HG03175 (cell line): ENCODE results near the gene PLA2G5.

ENCODE experiments used
- ATAC-seq: cut with Tn5 transposase; IDR thresholded peaks from one replicate; pipeline ENCODE4 v1.9.1; 2021; ENCODE audit warnings: mild to moderate bottlenecking, moderate library complexity; ENCODE audit not compliant: unreplicated experiment

Gene PLA2G5

DNA sequence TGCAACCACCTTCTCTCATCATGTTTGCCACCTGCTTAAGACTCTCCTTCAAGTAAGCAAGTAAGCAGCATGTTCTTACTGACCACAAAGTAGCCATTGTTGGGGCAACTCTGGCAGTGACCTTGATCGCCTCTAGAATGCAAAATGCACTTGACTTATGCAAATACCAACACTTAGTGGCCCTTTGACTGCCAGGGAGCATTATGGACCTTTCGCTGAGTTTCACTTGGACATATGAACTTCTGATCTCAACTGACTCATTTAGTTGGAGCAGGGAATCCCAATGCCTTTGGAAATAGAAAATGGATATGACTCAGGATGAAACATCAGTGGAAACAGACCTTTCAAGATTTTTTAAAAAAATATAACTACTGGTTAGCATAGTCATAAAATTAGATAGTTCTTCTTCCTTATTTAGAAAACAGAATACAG lies 6.1 kb upstream of the PLA2G5 start:
- ATAC-seq, result no peak

DNA sequence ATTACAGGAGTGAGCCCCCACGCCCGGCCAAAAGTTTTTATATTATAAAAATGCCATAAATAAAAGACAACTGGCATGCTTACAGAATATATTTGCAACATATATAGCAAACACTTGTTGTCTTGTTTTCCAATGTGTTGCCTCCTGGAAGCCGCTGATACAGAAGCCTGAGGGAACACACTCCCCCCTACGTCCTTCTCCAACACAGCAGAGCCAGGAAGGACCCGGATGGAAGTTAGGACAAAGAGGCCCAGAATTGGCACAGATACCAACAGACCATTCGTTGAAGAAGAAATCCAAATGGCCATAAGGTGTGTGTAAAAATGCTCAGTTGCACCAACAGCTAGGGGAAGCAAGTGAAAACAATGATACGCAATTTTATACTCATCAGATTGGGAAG lies 1.3 kb upstream of the PLA2G5 start:
- no peak for ATAC-seq

DNA sequence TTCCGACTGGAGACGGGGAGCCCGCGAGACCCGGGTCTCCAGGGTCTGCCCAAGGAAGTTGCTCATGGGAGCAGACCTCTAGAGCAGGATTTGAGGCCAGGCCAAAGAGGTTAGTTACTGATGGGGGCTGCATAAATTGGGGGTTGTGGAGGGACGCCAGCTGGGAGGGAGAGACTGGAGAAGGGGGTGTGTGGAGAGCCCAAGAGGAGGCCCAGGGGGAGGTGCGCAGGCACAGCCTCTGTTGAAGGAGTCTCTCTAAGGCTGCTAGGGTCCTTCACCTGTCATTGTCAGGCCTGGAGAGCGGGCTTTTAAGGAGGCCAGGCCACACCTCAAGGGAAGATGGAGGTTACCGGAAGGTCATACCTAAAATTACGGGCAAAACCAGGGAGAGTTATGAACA lies 363 bp downstream of the PLA2G5 start:
- ATAC-seq, result no peak

DNA sequence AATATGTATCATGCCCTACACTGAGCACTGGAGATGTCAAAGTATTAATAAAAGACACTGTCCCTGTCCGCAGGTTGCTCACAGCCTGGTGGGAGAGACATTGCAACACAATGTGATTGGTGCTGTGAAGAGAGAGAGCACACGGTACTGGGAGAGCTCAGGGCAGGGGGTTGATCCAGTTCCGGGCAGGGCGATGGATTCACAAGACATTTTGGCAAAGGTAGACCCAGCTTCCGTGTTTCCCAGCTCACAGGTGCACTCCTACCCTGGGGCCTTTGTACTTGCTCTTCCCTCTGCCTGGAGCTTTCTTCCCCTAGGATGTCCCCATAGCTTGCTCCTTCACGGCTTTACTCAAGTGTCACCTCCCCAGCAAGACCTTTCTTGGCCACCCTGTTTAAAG lies 1.4 kb downstream of the PLA2G5 start:
- no peak for ATAC-seq

DNA sequence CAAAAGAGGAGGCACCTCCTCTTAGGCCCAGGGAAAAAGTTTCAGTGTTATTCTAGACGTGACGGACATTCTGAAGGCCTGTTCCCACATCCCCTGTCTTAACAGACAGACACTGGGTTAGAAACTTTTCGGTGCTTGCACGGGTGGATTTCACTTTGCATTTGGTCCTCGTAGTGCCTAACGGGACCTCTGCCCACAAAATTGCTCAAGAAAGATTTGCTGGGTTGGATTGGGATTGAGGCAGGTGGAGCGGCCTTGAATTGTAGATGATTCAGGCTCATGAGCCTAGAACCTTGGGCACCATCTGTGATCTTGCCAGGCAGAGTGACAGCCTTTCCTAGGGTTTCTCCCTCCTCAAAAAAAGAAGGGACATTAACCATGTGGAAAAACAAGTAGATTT lies 2.8 kb downstream of the PLA2G5 start:
- ATAC-seq, result no peak

DNA sequence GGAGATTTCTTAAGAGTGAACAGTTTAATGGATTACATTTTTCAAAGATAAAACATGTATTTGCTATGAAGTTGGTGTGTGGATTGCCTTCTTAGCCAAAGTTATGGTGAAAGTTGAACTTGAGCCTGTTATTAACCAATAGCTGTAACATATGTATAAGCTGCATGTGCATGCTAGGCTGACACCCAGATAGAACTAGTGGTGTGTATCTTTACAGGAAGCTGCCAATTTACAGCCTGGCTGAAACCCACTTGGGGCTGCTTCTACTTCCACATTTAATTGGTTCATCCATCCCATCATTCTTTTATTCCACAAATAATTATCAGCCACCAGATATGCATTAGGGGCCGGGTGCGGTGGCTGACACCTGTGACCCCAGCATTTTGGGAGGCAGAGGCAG lies 3.3 kb downstream of the PLA2G5 start:
- no peak for ATAC-seq

DNA sequence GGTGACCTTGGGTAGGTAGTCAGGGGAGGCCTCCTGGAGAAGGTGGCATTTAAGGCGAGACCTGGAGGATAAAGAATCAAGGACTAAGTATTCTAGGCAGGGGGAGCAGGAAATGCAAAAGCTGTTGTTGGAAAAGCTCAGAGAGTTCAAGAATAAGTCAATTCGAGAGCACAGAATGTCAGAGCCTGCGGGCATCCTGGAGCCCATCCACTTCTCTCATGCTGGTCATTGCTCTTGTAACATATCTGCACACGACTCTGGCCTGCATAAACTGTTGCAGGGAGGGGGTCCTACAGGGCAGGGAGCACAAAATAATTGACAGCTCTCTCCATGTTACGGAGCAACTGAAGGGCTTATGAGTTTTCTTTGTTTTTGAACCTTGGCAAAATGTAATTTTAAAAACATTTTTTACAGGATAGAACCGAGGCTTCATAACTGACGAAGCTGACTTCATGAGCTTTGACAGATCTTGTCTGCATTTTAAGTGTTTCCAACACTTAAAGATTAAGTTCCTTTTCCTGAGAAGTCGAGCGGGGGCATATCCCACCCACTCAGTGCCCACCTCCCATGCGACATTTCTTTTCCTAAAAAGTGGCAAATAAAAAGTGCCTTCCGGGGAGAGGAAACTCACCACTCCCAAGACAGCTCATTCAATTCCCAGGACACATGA lies 4.2 kb downstream of the PLA2G5 start:
- no peak for ATAC-seq

DNA sequence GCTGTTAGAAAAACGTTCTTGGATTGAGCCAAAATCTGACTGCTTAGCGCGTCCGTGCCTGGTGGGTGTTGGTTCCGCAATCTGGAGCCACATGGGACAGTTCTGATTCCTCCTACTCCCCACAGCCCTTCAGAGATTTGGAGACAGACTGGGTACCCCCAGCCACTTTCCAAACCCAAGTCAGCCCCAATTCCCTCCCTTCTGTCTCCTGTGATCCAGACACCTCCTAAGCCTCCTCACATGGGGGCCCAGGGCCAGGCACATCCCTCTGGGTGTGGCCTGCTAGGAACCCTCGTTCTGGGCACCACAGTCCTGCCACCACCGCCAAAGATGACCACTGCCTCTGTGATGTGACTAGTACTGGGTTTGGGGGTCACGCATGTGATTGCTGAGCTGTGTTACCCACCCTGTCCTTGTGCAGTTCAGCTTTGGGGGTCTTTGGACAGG lies 4.8 kb downstream of the PLA2G5 start:
- no peak for ATAC-seq

DNA sequence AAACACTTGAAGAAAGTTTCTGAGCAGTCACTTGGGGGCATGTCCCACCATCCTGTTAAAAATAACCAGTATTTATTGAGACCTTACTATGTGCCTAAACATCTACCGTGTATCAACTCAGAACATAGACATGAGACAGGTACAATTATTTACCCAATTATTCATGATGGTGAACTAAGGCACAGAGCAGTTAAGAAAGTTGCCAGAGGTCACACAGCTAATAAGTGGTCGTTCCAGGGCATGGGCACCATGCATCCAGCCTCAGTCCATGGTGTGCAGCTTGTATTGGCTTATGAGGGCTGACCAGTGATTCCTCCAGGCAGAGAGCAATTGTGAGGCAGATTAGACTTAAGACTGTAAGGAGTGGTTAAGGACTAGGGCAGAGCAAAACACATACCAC lies 5.4 kb downstream of the PLA2G5 start:
- no peak for ATAC-seq

DNA sequence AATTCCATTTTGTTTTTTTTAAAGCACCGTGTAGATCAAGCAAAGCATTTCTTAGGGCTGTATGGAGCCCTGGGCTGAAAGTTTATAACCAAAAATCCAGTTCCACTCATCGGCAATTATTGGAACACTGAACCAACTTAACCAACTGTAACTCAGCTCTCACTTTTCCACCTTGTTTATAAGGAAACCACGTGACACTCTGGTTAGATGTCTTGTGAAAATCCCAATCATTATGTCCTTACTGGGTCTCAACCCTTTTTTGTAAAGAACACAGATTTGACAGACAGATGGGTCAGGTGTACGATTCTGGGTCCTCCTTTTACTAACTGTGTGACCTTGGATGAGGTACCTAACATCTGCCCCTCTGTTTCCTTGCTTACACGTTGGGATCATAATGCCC lies 6.2 kb downstream of the PLA2G5 start:
- no peak for ATAC-seq

DNA sequence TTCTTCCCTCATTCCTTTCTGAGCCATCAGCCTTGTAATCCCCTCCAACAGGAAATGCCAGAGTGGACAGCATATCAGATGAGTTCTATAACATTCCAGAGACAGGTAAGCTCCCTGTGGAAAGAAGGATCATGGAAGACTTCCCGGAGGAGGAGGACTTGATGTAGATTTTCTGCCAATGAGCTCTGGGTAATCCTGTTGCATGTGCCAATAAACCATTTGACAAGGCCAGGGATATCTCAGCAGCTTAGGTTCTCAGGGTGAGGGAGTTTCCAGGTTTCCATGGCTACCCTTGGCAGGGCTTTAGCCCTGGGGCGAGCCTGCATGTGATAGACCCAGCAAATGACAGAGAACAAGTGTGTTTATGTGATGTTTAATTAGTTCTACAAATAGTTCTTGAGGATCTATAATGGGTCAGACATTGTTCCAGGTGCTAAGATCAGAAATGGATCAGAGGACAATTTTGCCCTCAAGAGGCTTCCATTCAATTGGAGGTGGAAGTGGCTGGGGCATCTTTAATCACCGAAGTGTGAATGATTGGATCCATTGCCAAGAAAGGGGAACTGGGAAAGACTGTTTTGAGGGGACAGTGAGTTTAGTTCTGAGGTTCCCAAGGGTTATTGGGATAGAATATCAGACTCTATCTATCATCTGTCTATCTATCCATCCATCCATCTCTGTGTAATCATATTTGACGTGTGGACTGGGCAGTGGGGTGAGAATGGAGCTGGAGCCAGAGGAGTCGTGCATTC lies 6.9 kb downstream of the PLA2G5 start:
- no peak for ATAC-seq

DNA sequence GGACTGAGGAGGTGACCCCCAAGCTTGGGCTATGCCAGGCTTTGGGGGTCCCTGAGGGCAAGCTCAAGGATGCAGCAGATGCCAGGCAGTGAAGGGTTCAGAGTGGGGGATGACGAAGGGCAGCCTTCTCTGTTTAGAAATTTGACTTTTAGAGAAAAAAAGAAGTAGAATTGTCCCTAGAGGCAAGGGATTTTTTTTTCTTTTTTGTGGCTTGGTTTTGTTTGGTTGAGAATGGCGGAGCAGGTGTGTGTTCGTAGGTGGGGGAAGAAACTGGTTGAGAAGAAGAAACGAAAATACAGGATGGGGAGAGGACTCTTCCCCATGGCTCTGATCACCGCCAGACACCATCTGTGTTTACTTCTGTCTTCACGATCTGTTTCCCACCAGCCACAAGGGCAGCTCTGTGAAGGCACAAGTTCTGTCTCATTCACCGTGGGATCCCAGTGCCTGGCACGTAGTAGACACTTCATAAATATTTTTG lies 8.2 kb downstream of the PLA2G5 start:
- ATAC-seq, result no peak

DNA sequence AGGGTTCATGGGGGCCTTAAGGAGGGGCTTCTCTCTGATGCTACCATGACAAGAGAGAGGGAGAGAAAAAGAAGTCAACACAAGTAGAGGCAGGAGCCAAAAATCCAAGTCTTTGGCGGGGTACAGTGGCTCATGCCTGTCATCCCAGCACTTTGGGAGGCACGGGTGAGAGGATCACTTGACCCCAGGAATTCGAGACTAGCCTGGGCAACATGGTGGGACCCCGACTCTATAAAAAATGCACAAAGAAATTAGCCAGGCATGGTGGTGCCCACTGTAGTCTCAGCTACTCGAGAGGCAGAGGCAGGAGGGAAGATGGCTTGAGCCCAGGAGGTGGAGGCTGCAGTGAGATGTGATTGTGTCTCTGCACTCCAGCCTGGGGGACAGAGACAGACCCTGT lies 8.7 kb downstream of the PLA2G5 start:
- no peak for ATAC-seq

DNA sequence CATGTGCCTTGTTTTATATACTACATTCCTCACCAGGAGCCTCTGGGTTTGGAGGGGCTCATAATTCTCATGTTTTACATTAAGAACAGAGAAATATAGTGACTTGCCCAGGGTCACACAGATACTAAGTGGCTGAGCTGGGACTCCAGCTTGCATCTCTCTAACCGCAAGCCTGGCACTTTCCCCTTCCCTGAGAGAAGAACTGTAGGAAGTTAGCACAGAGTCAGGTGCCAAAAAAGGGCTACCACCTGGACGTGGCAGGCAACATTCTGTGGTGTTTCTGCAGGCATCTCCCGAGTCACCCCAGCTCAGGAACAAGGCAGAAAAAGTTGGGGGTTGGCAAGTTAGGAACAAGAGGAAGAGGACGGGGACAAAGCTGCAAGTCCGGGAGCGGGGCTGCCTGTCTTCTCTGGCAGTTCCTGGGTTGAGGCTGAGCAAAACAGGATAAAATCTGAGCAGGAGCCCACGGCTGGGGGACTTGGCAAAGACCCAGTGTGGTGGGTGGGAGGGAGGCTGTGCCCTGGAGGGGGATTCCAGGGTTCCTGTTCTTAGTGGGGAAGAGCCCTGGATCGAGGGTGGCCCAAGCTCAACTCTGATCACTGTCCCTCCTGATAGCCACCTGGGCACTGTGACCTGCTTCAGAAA lies 9.8 kb downstream of the PLA2G5 start:
- no peak for ATAC-seq

DNA sequence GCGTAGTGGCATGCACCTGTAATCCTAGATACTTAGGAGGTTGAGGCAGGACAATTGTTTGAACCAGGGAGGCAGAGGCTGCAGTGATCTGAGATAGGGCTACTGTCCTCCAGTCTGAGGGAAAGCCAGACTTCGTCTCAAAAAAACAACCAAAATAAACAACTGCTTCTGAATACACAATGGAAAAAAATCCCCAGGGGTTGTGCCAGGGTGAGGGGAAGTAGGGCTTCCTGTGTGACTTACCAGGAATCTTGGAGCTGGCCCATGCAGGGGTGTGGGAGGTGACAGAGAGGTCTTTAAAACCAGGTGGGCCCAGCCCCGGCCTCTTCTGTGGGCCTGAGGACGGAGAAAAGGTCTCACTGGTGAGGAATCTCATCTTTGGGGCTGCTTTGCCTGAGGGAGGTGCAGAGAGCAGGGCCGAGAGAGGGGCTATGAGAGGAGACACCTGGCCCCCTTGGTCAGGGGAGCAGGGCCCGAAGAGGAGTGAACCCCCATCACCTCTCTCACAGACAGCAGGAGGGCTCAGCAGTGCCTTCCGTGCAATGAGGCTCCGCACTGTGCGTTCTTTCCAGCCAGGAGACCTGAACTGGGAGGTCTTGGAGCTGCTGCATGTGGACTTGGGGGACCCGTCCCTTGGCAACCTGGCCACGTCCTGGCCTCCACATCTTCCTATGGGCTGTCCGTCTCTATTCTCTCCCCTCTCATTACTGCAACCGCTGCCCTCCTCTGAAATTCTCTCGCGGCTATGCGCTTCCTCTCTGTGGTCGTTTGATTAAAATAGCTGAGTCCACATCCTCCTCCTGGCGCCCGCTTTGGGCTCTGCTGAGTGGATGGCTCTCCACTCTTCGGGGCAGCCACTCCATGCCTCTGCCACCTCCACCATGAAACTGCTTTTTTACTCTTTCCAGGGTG lies 10.7 kb downstream of the PLA2G5 start:
- ATAC-seq, result no peak

DNA sequence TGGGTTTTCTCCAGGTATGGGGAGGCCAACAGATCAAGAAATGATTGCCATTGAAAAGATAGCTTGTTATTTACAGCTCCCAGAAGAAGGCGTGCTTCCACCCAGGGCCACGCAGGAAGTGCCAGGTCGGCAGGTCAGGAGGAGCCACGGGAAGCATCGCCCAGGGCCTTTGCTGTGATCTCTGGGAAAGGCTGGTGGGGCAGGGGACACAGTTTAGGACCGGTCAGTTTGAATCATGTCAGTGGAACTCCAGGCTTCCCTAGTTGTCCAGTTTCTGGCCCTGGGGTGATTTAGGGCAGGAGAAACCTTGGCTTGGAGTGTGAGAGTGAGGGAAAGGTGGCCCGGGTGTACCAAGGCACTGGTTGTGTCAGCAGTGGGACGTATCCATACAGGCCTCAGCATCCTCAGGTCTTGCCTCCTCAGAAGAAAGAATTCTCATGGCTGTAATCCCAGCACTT lies 11.4 kb downstream of the PLA2G5 start:
- ATAC-seq, result no peak

DNA sequence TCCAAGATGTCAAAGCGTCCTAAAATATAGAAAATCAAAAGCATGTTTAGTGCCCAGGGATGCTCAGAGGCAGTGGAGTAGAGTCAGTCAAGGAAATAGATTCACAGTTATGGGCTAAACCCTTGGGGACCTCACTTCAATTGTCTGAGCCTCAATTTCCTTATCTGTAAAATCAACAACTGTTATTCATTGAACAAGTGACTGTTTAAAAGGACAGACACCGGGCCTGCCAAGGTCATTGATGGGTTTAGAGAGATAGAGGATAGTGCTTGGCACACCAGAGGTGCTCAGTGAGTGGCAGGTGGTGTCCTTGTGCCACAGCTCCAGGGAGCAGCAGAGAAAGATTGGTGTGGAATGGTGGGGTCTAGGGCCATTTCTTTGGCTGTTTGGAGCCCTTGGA lies 12.8 kb downstream of the PLA2G5 start:
- no peak for ATAC-seq

DNA sequence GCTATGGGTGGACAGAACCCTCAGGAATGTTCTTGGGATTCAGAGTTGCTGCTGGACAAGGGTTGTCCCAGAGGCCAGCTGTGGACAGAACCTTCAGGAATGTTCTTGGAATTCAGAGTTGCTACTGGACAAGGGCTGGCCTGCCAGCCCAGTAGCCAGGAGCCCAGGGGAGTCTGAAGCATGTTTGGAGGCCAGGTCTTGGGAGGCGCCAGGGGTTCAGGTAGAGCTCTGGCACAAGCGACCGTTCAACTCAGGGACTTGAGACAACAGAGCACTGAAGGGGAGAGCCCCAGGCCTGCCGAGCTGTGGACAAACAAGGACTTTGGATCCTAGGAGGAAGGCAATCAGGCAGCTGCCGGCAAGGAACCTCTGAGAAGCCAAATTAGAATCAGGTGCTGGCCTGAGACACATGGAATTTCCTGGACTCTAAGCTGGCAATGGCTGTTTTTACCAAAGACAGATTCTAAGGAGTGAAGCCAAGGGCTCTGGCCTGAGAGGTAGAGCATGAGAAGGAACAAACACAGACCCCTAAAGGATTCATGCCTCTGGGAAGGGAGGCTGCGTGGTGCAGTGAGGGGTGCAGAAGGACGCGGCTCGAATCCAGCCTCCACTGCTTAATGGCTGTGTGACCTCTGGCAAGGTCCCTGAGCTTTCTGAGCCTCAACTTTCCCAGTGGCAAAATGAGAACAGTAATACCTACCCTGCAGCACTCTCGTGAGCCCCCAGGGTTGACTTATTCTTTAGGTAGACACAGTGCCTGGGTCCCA lies 13.4 kb downstream of the PLA2G5 start:
- ATAC-seq, result no peak

DNA sequence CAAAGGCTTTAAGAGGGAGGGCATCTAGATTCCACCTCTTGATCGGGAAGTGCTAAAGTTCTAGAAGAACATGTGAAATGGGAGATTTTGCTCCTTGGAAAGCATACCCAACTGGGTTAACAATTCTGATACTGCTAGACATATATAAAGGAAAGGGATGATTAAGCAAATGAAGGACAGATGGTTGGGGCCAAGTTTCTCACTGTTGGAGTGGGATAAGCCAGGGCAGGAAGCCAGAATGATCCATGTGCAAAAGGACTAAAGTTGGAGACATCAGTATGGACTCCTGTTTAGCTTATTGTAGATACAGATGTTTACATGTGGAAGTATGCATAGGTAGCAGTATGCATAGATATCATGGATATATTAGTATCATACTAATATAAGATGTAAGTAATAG lies 16.8 kb downstream of the PLA2G5 start:
- no peak for ATAC-seq

DNA sequence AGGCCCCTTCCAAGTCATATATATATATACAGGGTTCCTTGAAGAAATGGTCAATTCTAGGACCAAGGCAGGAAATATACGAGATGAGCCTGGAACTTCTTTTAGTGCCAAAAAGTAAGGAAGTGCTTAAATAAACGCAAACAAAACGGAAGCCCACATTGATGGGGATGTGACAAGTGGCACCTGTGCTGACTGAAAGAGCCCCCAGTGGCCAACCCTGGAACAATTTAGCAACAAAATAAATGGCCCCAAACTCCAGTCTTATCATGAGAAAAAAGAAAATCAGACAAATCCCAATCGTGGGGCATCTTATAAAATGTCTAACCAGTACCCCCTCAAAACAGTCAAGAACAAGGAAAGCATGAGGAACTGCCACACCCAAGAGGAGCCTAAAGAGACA lies 17.7 kb downstream of the PLA2G5 start:
- no peak for ATAC-seq
